ENCODE data around the gene TENM3.
"Not testable (repeated sequence)": the region's sequence is repeated elsewhere in the genome, so short reads cannot be mapped to it uniquely, and the experiment has no call there.

Gene TENM3

DNA sequence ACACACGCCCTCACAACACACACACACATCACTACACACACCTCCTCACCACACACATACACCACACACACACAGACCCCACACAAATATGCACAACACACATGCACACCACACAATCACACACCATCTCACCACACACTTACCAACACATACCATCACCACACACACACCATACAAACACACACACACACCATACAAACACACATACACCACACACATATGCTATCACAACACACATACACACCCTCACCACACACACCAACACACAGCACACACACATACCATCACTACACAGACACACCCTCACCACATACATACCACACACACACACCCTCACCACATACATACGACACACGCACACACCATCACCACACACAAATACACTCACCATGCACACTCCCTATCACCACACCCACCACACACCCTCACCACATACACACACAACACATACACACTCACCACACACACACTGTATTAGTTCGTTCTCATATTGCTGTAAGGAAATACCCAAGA is 567.0 kb downstream of the TENM3 start:
- DNase-seq (ENCODE audit: low read depth in 2 of 2): no peak

DNA sequence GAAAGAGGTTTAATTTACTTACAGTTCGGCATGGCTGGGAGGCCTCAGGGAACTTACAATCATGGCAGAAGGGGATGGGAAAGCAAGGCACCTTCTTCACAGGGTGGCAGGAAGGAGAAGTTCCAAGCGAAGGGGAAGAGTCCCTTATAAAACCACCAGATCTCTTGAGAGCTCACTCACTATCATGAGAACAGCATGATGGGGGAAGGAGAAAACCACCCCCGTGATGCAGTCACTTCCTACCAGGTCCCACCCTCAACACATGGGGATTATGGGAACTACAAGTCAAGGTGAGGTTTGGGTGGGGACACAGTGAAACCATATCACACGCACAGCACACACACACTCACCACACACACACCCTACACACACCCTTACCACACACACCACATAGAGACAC is 569.7 kb downstream of the TENM3 start:
- no peak for DNase-seq (ENCODE audit: low read depth in 2 of 2)

DNA sequence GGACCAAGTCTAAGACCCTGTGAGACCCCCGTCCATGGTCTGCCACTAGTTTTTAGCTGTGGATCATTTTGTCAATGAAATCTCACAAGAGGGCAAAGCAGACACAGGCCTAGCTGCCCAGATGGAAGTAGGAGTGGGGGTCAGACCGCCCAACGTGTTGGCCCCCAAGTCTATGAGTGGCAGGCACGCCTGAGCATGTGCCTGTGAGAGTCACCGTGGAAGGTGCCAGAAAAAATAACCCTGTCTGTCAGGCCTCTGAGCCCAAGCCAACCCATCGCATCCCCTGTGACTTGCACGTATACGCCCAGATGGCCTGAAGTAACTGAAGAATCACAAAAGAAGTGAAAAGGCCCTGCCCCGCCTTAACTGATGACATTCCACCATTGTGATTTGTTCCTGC is 570.9 kb downstream of the TENM3 start:
- DNase-seq (ENCODE audit: low read depth in 2 of 2): not testable (repeated sequence)

DNA sequence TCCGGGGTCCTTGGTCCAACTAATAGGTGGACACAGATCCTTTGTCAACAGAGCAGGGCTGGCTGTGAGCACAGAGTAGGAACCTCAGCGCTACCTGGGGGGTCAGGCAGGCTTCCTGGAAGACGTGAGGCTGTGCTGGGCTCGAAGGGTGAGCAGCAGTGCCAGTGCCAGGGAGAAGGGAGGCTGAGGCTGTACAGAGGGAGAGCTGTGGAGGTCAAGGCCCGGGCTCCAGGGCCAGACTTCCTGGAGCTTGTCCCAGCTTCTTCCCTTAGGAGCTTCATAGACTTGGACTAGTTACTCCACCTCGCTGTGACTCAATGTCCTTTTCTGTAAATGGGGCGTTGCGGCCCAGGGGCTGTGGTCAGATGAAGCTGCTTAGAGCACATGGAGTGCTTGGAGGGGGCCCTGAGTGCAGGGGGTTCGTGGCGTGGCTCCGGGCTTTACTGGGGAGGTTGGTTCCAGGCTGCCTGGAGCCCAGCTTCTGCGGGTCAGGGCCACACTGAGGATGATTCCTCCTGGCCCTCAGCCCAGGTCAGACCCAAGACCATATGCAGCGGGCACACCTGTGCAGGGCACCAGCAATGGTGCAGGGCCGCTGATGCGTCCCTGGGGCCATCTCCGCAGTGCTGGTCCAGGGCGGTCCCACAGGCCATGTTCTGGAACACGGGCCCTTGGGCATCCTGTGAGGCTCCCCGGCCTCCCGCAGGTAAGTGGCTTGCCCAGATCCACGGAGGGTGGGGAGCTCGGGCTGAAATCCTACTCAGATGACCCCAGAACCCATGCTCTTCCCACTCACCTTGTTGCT is 575.9 kb downstream of the TENM3 start:
- no peak for DNase-seq (ENCODE audit: low read depth in 2 of 2)

DNA sequence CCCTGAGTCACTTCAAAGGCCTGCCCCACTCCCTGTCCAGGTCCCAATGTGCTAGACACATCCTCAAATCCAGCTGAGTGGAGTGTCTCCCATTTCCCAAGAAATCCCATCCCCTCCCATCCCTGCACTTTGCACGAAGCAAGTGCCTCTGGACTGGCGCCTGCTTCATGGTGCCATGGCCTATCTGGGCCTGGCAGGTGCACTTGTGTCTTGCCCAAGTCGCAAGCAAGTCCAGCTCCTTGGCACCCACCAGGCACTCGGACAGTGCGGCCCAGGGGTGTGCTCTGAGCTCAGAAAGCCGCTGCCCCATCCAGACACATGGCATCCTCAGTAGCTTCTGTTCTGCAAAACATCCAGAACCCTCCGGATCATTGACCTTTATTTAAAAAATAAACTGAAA is 576.5 kb downstream of the TENM3 start:
- no peak for DNase-seq (ENCODE audit: low read depth in 2 of 2)

DNA sequence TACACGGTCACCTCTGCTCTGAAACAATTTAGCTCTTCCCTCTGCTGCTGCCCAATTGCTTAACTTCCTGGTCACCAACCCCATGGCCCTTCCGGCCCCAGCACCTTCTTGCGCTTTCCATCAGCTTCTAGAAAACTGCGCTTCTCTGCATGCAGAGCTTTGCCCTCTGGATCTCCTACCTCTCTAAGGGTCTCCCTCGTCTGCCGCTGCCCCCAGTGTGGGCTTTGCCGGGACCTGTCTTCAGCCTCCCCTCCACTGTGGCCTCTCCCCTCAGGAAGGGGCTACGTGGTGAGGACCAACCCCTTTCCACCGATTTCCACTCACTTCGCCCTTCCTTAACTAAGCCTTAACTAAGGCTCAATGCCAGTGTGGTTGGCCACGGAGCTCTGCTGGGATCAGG is 579.4 kb downstream of the TENM3 start:
- DNase-seq (ENCODE audit: low read depth in 2 of 2): no peak

DNA sequence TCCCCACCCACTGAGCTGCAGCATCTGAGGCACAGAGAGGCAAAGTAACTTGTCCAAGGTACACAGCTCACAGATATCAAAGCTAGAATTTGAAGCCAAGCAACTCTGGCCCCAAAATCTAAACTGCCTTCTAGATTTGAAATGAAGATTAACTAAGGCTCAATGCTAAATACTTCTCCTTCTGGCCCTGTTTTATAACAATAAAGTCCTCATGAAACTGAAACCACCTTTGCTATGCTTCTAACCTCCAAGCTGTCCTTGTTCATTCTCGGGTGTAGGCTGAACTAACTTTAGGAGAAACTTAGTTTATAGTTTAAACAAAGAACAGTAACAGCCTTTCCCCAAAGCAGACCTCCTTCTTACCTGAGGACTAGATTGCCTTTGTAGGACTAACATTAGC is 580.4 kb downstream of the TENM3 start:
- no peak for DNase-seq (ENCODE audit: low read depth in 2 of 2)

- no peak for DNase-seq (ENCODE audit: low read depth in 2 of 2)
Observed at GRCh38 chr4:182825003-182825402, 581.8 kb downstream of the TENM3 start.

GRCh38 chr4:182825786-182826185 is 582.6 kb downstream of the TENM3 start:
- DNase-seq (ENCODE audit: low read depth in 2 of 2): no peak

DNA sequence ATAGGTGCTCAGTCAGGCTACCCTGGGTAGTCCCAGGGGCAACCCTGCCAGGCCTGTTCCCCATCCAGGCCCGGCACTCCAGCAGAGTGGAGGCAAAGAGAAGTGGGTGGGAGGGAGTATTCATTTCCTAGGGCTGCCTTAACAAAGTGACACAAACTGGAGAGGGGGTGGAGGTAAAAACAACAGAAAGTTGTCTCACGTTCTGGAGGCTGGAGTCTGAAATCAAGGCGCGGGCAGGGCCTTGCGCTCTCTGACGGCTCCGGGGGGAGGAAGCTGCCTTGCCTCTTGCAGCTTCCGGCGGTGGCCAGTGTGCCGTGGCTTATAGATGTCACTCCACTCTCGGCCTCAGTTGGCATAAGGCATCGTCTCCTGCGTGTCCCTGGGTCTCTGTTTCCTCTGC is 583.2 kb downstream of the TENM3 start:
- no peak for DNase-seq (ENCODE audit: low read depth in 2 of 2)

GRCh38 chr4:182827166-182827565 is 584.0 kb downstream of the TENM3 start:
- no peak for DNase-seq (ENCODE audit: low read depth in 2 of 2)

DNA sequence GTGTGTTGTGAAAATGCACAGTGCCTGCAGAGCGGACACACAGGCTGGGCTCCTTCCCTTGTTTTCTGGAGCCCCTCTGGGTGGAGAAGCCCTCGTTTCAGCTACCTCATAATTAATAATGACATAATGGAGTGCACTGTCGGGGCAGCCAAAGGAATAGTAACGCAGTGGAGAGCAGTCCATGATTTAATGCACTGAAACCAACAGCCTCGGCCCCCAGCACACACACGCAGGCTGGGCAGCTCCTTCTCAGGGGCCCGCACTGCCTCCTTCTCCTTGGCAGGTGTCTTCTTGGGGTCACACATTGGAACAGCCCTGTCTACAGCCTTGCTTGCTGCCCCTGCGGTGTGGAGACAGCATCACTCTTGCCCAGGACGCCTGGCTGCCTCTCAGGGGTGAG is 584.8 kb downstream of the TENM3 start:
- no peak for DNase-seq (ENCODE audit: low read depth in 2 of 2)

DNA sequence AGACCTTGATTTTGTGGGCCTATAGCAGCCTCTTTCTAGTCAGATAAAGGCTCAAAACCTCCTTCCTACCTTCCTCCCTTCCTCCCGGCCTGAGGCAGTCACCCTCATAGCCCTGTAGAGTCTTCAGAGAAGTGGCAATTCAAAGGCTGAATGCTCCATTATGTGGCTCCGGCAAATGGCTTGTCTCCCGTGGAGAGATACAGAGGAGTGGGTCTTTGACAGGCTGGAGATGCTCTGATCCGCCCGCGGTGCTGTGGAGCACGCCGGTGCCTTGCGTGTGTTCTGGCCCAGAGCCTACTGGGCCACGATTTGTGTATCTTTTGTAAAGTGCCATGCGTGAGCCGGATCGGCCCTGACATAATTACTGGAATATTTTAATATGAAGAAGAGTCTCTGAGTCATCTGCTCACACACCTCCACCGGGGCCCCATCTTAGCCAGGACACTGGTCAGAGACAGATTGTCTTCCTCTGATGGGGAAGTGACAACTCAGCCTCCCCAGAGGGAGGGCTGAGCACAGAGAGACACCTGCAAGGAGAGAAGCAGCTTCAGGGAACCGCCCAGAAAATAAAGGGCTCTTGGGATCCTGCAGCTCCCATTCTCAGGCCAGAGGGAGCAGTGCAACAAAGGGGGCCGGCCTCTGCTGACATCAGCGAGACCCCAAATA is 585.3 kb downstream of the TENM3 start:
- no peak for DNase-seq (ENCODE audit: low read depth in 2 of 2)

- DNase-seq (ENCODE audit: low read depth in 2 of 2): no peak
Observed at GRCh38 chr4:182829196-182829595, 586.0 kb downstream of the TENM3 start.

- no peak for DNase-seq (ENCODE audit: low read depth in 2 of 2)
Observed at GRCh38 chr4:182831376-182831775, 588.2 kb downstream of the TENM3 start.

DNA sequence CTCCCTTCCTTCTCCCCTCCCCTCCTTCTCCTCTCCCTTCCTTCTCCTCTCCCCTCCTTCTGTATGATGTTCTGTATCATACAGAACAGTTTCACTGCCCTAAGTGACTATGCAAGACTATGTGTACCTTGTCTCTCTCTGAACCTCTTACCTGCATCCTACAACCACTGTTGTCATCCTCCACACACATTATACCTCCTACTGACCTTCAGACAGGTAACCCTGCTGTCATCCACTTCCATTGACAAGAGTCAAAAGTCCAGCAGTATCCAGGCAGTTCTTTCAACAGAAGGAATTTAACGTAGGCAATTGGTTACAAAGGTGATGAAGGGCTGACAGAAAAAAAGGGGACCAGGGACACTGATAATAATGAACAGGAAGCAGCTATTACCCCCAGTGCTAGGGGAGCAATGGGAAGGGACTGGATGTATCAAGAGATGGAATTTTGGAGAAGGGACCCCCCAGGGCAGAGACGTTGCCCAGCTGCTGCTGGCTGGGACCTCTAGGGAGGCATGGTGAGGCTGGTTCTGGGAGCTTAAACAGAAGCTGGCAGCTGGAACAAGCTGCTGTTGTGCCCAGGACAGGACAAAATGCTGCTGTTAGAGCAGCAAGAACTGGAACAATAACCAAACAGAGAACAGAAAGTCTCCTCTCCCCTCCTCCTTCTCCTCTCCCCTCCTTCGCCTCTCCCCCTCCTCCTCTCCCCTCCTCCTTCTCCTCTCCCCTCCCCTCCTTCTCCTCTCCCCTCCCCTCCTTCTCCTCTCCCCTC is 589.3 kb downstream of the TENM3 start:
- no peak for DNase-seq (ENCODE audit: low read depth in 2 of 2)

DNA sequence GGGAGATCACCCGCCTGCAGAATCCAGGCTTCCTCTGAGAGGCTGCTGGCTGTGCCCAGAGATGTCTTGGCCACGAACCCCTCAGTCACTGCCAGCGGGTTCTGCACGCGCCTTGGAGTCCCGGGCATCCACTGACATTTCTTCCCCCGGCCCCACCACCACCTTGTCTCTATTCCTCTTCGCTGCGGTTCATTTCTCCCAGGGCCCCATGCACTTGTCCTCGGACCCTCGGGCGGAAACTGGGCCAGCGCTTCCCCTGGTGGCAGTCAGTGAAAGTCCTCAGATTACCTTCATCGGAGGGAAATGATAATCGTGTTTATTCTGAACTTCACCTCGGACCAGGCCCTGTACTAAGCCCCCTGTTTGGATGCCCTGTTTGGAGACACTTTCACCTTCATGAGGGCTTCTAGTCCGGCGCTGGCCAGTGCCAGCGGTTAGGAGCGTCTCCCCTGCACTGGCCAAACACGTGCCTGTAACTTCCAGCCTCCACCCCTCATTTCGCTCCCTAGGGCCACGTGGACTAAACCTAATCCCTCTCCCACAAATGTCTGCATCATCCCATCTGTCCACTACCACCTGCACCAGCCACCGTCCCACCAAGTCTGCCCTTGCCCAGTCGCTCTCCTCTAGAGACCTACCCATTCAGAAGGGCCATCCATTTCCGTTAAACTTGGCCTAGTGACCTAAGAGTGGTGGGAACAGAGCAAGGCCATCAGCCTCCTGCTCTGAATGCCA is 592.0 kb downstream of the TENM3 start:
- DNase-seq (ENCODE audit: low read depth in 2 of 2): no peak

DNA sequence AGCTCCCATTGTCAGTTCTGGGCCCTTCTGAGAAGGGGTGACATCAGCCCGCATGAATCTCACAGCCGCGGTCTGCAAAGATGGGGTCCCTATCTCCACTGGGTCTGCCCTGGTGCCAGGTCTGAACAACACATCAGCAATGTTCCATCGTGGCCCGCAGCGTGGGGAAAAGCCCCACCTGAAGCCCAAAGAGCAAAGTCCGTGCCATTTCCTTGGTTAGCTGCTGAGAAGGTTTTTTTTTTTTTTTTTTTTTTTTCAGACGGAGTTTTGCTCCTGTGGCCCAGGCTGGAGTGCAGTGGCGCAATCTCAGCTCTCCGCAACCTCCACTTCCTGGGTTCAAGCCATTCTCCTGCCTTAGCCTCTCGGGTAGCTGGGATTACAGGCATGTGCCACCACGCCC is 594.6 kb downstream of the TENM3 start:
- DNase-seq (ENCODE audit: low read depth in 2 of 2): no peak

- DNase-seq (ENCODE audit: low read depth in 2 of 2): no peak
Observed at GRCh38 chr4:182838535-182838934, 595.3 kb downstream of the TENM3 start.

DNA sequence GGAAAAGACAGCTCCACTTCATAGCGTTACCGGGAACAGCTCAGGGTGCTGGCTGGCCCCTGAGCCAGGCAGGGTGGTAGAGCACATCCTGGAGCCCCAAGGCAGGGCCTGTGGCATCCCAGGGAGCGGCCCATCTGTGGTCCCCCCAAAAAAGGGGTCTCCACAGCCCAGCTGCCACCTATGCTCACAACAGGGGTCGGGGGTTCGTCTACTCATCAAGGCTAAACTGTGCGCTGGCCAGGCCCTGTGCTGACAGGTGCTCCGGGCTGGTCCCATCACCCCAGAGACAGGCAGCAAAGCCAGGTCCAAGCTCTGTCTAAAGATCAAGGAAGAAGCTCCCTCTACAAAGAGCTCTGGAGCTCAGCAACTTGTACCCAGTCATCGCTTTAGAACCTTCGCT is 596.1 kb downstream of the TENM3 start:
- no peak for DNase-seq (ENCODE audit: low read depth in 2 of 2)

DNA sequence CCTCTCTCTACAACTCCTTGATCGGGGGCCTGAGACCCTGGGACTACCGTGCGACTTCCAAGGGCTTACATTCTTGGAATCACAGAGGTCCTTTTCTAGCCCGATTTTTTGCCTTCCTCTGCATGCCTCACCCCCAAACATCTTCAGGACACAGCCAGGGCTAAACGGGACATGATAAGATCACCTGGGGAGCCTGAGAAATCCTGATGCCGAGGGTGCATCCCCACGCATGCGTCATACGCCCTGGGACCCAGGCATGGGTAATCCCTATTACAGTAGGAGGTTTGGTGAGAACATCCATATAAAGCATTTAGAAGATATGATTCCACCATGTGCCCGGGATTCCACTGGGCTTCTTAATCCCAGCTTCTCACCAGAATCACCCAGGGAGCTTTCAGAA is 596.9 kb downstream of the TENM3 start:
- no peak for DNase-seq (ENCODE audit: low read depth in 2 of 2)

DNA sequence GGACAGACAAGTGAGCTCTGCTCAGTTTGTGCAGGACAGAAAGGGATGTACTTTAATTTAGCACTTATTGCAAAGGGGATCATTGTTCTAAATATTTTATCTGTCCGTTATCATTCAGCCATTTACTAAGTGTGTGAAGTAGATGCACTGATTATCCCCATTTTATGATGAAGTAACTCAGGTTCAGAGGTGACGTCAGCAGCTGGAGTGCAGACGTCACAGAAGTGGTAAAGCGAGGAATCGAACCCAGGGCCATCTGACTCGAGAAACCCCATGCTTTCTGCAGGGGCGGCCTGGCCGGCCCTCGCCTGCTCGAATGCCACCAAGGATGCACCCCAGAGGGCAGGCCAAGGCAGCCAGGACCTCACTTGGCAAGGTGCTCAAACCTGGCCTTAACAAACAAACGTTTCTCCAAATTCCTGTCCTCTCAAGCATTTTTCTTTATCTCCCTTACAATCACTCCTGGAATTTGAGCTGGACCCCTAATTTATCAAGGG is 599.0 kb downstream of the TENM3 start:
- DNase-seq (ENCODE audit: low read depth in 2 of 2): no peak
